ENCODE measurements around the gene ABLIM3. TPM values are rescaled to one million over a fixed set of nuclear protein-coding genes. Genes with fewer than 3 reads are reported as not detected.

Gene ABLIM3
- total and polyA plus RNA-seq, 9 donors, result 33.2 to 131 (median 109) TPM

DNA sequence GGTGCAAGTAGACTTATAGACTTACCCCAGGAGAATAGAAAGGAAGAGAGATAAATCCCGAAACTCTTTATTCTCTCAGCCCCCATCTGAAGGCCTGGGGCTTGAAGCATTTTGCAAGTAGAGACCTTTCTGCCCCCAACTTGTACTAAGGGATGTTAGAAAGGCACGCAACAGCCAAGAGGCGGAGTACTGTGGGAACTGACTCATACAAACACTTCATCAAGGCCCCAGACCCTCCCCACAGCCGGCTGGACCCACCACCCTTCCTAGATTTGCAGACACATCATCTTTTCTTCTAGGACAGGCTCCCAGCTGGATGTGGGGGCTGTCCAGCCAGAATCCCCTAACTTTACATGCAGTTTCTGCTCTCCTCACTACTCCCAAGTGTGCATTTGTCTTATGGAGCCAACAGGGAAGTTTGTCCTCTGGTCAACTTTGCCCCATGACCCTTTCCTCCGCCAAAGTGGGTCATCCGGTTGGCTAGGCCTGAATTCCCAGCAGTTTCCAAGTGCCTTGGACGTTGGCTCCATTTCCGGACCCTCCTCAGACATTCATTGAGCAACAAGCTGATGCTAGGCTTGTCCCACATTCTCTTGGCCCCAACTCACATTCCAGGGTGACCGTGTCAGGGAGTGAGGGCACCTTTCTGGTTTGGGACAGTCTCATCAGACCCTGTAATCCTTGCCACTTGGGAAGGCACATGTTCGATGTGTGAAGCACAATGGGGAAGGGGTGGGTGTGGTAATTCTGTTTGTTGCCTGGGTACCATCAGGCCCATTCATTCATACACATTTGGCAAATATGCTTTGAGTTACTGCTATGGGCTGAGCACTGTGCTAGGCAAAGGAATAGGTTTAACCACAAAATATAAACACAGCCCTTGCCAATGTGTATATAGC, 64.6 kb downstream of the ABLIM3 start:
- 66% methylated on average over 8 of the region's 10 CpGs for WGBS (ENCODE audit: insufficient coverage)
- Histone ChIP-seq H3K4me3 (ENCODE audit: low read length) (no peak overlapping the region), H3K9me3 (replicated peaks; ENCODE audit: control insufficient read depth, low read depth, low read length) (no peaks in the 10 kb centered on the region), H3K27ac (ENCODE audit: low read length) (peak overlapping the region; percentile 40), H3K27me3 (ENCODE audit: control insufficient read depth, insufficient read depth, low read length) (no peaks in the 10 kb centered on the region), H3K36me3 (ENCODE audit: control insufficient read depth, insufficient read depth, low read length) (peaks cover 26% of the 10 kb centered on the region), H3K4me1 (ENCODE audit: control insufficient read depth, insufficient read depth, low read length) (peaks cover 44% of the 10 kb centered on the region)
- peak; percentile 23 for DNase-seq

DNA sequence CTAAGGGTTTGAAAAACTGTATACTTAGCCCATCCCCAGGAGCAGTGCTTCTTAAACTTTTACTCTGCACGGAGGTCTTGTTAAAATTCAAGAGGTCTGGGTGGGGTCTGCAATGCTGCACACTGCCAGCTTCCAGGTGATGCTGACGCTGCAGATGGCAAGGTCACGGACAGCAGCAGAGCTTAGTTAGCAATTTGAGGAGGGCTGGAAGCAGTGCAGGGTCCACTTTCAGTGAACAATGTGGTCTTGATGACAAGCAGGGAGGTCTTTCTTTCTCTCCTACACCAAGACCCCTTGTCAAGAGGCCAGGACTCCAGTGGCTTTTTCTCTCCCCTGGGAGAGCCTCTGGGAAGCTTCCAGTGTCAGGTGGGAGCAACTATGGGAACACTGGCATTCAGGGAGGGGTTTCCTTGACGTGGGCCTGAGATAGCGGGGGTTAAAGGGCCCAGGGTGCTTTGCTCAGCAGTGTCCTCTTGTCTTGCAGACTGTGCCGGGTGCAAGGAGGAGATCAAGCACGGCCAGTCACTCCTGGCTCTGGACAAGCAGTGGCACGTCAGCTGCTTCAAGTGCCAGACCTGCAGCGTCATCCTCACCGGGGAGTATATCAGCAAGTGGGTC, 65.3 kb downstream of the ABLIM3 start:
- H3K36me3 ChIP-seq (ENCODE audit: control insufficient read depth, insufficient read depth, low read length), result peaks cover 25% of the 10 kb centered on the region
- WGBS (ENCODE audit: insufficient coverage), result 59% methylated on average over 10 of the region's 10 CpGs
- H3K27ac ChIP-seq (ENCODE audit: low read length), result peak overlapping the region; percentile 52
- DNase-seq, result peak; percentile 32
- no peaks in the 10 kb centered on the region for H3K9me3 ChIP-seq (replicated peaks; ENCODE audit: control insufficient read depth, low read depth, low read length)
- H3K27me3 ChIP-seq (ENCODE audit: control insufficient read depth, insufficient read depth, low read length), result no peaks in the 10 kb centered on the region
- peaks cover 36% of the 10 kb centered on the region for H3K4me1 ChIP-seq (ENCODE audit: control insufficient read depth, insufficient read depth, low read length)
- H3K4me3 ChIP-seq (ENCODE audit: low read length), result no peak overlapping the region

DNA sequence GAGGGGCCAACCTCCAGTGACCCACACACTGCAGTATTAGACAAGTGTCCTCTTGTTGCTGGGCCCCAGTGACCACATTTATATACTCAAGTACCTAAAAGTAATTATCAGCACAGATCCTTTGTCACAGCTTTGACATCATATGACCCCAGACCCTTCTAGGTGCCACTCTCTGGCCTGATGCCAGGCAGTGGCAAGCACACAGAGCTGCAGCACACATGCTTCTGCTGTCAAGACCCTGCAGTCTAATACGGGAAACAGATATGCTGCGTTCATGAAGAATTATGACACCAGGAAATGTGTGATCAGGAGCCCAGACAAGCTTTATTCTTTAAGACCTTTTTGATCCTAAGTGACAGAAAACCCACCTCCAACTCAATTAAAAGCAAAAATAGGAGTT, 66.5 kb downstream of the ABLIM3 start:
- 20% methylated on average over 1 of the region's 2 CpGs for WGBS (ENCODE audit: insufficient coverage)
- H3K9me3 ChIP-seq (replicated peaks; ENCODE audit: control insufficient read depth, low read depth, low read length), result no peaks in the 10 kb centered on the region
- DNase-seq, result no peak

DNA sequence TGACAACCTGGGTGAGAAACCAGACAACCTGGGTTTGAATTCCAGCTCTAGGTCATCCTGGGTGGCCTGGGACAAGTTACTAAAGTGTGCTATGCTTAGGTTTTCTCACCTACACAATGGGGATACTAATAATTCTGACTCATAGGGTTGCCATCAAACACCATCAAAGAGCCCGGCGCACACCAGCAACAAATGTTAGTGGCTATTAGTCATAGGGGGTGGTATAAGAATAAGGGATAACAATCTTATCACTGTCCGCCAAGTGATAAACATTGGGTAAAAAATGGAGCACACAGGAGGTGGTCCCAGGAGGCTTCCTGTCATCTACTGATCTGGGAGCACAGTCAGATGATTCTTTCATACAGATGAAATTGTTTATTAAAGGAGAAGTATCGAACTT, 68.9 kb downstream of the ABLIM3 start:
- Histone ChIP-seq H3K4me1 (ENCODE audit: control insufficient read depth, insufficient read depth, low read length) (peaks cover 48% of the 10 kb centered on the region), H3K27me3 (ENCODE audit: control insufficient read depth, insufficient read depth, low read length) (no peaks in the 10 kb centered on the region), H3K36me3 (ENCODE audit: control insufficient read depth, insufficient read depth, low read length) (peaks cover 14% of the 10 kb centered on the region), H3K4me3 (ENCODE audit: low read length) (no peak overlapping the region), H3K27ac (ENCODE audit: low read length) (no peak overlapping the region), H3K9me3 (replicated peaks; ENCODE audit: control insufficient read depth, low read depth, low read length) (no peaks in the 10 kb centered on the region)
- no peak for DNase-seq
- no CpG with 5 or more reads among the region's 4 CpGs for WGBS (ENCODE audit: insufficient coverage)

More for the DNA sequence above, 66.5 kb downstream of the ABLIM3 start:
- H3K4me1 ChIP-seq (ENCODE audit: control insufficient read depth, insufficient read depth, low read length), result peaks cover 39% of the 10 kb centered on the region
- no peak overlapping the region for H3K27ac ChIP-seq (ENCODE audit: low read length)
- H3K36me3 ChIP-seq (ENCODE audit: control insufficient read depth, insufficient read depth, low read length), result peaks cover 18% of the 10 kb centered on the region
- H3K4me3 ChIP-seq (ENCODE audit: low read length), result no peak overlapping the region
- no peaks in the 10 kb centered on the region for H3K27me3 ChIP-seq (ENCODE audit: control insufficient read depth, insufficient read depth, low read length)

DNA sequence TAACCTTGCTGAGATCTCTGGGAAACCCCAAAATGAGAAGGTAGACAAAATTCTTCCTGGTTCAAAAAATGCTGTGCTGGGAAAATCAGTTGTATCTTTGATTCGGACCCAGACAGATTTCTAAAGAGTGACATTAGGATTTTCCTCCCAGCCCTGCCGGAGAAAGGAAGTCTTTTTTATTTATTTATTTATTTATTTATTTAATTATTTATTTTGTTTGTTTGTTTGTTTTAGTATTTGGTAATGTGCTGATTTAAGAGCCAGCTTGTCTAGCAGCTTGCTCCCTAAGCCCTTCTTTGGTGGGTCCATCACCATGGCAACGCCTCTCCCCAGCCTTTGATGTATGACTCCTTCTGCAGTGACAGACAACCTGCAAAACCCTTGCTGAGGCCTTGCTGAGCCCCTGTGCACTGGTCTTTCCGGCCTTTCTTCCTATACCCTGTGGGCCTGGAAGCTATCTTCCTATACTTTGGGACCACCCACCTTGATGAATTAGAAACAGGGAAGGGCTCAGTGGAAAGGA, 69.7 kb downstream of the ABLIM3 start:
- no peaks in the 10 kb centered on the region for H3K9me3 ChIP-seq (replicated peaks; ENCODE audit: control insufficient read depth, low read depth, low read length)

DNA sequence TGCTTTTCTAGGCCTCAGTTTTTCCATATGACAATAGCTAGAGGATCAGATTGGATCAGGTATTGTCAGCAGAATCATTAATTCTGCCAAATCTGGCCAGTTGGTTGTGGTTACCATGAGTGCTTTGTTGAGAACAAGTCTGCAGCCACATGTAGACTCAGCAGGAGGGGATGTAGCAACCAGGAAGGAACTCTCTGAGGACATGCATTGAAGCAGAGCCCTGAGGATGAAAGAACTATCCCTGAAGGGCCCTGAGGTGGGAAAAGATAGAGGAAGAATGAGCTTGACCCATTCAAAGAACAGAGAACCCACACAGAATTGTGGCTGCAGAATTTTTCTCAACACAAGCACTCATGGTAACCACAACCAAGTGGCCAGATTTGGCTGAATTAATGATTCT, 70.3 kb downstream of the ABLIM3 start:
- H3K27me3 ChIP-seq (ENCODE audit: control insufficient read depth, insufficient read depth, low read length), result no peaks in the 10 kb centered on the region
- H3K4me1 ChIP-seq (ENCODE audit: control insufficient read depth, insufficient read depth, low read length), result peaks cover 42% of the 10 kb centered on the region
- no peaks in the 10 kb centered on the region for H3K9me3 ChIP-seq (replicated peaks; ENCODE audit: control insufficient read depth, low read depth, low read length)
- DNase-seq, result no peak
- peaks cover 18% of the 10 kb centered on the region for H3K36me3 ChIP-seq (ENCODE audit: control insufficient read depth, insufficient read depth, low read length)
- no peak overlapping the region for H3K4me3 ChIP-seq (ENCODE audit: low read length)
- H3K27ac ChIP-seq (ENCODE audit: low read length), result no peak overlapping the region

More for the DNA sequence above, 69.7 kb downstream of the ABLIM3 start:
- WGBS (ENCODE audit: insufficient coverage), result no CpG with 5 or more reads among the region's 4 CpGs
- Histone ChIP-seq H3K27ac (ENCODE audit: low read length) (no peak overlapping the region), H3K27me3 (ENCODE audit: control insufficient read depth, insufficient read depth, low read length) (no peaks in the 10 kb centered on the region), H3K36me3 (ENCODE audit: control insufficient read depth, insufficient read depth, low read length) (peaks cover 18% of the 10 kb centered on the region), H3K4me1 (ENCODE audit: control insufficient read depth, insufficient read depth, low read length) (peaks cover 46% of the 10 kb centered on the region), H3K4me3 (ENCODE audit: low read length) (no peak overlapping the region)
- DNase-seq, result no peak

DNA sequence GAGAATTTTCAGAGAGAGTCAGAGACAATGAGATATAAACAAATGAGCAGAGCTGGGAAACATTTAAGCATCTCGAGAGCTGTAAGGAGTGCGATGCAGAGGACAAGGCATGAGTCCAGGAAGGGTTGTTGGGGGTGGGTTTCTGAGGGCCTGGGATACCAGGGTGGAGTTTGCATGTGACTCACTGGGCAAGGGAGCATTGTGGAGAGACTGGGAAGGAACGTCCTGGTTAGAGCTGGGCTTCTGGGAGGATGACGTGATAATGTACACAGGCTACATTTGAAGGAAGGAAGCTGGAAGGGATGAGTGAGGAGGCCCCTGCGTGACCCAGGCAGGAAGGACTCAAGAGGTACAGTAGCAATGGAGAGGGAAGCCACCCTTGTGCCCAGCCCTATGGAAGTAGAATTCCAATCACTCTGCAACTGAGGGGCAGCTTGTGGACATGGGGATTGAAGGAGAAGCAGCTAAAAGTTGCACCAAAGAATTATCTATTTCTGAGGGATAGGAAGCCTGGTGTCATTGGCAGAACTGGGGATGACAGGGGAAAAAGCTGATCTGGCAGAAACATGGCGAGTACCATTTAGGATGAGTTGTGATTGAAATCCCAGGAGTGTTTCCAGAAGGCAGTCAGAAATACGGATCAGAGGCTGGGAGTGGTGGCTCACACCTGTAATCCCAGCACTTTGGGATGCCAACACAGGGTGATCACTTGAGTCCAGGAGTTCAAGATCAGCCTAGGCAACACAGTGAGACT, 71.1 kb downstream of the ABLIM3 start:
- no peak overlapping the region for H3K27ac ChIP-seq (ENCODE audit: low read length)
- no peak for DNase-seq
- no peaks in the 10 kb centered on the region for H3K27me3 ChIP-seq (ENCODE audit: control insufficient read depth, insufficient read depth, low read length)
- 68% methylated on average over 7 of the region's 7 CpGs for WGBS (ENCODE audit: insufficient coverage)
- H3K9me3 ChIP-seq (replicated peaks; ENCODE audit: control insufficient read depth, low read depth, low read length), result no peaks in the 10 kb centered on the region
- H3K4me3 ChIP-seq (ENCODE audit: low read length), result no peak overlapping the region
- peaks cover 24% of the 10 kb centered on the region for H3K36me3 ChIP-seq (ENCODE audit: control insufficient read depth, insufficient read depth, low read length)
- peaks cover 41% of the 10 kb centered on the region for H3K4me1 ChIP-seq (ENCODE audit: control insufficient read depth, insufficient read depth, low read length)

DNA sequence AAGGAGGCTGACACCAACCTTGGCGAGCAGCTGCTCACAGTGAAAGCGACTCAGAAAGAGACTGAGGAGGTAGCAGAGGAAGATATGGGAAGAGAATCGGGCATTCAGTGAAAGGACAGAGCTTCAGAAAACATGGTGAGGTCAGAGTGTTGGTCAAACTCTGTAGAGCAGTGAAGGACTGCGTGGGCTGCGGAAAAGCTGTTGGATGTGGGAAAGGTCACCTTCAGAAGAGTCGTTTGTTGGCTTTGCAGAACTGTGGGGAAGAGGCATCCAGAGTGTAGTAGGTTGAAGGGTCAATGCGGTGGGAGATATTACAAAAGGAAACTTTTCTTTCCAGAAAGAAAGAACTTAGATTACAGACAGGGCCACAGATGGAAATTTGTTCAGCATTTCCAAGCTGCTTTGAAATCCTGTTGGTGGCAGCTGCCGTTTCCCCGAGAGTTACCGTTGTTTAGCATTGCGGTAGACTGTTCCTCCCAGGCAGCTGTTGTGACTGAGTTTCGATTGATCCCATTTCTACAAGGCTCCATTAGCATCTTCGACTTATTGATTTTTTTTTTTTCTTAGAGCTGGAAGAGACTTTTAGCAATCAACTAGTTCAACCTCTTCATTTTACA, 72.1 kb downstream of the ABLIM3 start:
- H3K4me1 ChIP-seq (ENCODE audit: control insufficient read depth, insufficient read depth, low read length), result peaks cover 41% of the 10 kb centered on the region
- H3K27me3 ChIP-seq (ENCODE audit: control insufficient read depth, insufficient read depth, low read length), result no peaks in the 10 kb centered on the region
- no peaks in the 10 kb centered on the region for H3K9me3 ChIP-seq (replicated peaks; ENCODE audit: control insufficient read depth, low read depth, low read length)
- WGBS (ENCODE audit: insufficient coverage), result 75% methylated on average over 10 of the region's 13 CpGs
- no peak overlapping the region for H3K27ac ChIP-seq (ENCODE audit: low read length)
- peak; percentile 42 for DNase-seq
- H3K4me3 ChIP-seq (ENCODE audit: low read length), result no peak overlapping the region
- peaks cover 24% of the 10 kb centered on the region for H3K36me3 ChIP-seq (ENCODE audit: control insufficient read depth, insufficient read depth, low read length)

DNA sequence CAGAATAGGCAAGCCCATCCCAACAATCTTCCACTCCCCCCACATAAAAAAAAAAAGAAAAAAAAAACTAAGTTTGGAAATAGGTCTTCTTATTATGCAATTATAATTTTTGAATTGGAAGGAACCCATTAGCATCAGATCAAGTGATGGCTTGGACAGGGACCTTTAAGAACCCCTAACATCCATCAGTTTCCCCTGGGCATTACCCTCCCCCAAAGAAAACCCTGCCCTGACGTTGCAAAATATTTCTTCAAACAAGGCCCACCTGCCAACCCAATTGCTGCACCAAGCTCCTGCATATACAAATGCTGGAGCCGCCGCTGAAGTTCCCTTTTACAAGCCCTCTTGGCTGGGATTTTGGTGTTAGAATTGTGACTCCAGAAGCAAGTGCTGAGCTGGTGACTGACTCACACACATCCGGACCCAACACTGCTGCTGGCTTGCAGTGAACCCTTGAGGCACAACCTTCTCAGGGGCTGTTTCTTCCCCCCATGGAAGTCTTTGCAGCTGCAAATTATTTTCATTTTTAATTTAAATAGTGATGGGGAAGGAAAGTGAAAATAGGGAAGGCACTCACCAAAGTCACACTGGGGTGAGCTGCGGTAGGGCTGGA, 74.3 kb downstream of the ABLIM3 start:
- peaks cover 41% of the 10 kb centered on the region for H3K4me1 ChIP-seq (ENCODE audit: control insufficient read depth, insufficient read depth, low read length)
- H3K36me3 ChIP-seq (ENCODE audit: control insufficient read depth, insufficient read depth, low read length), result peaks cover 24% of the 10 kb centered on the region
- WGBS (ENCODE audit: insufficient coverage), result 40% methylated on average over 2 of the region's 5 CpGs

More for the DNA sequence above, 74.3 kb downstream of the ABLIM3 start:
- H3K27me3 ChIP-seq (ENCODE audit: control insufficient read depth, insufficient read depth, low read length), result no peaks in the 10 kb centered on the region
- no peak overlapping the region for H3K4me3 ChIP-seq (ENCODE audit: low read length)
- no peak overlapping the region for H3K27ac ChIP-seq (ENCODE audit: low read length)
- DNase-seq, result no peak
- no peaks in the 10 kb centered on the region for H3K9me3 ChIP-seq (replicated peaks; ENCODE audit: control insufficient read depth, low read depth, low read length)
